HG02642 (cell line): ENCODE results near the gene FAM78B.

Experiments
- ATAC-seq: cut with Tn5 transposase; IDR thresholded peaks from one replicate; pipeline ENCODE4 v1.9.1; 2021; ENCODE audit warnings: mild to moderate bottlenecking; ENCODE audit not compliant: unreplicated experiment, poor library complexity

Gene FAM78B

GRCh38 chr1:166127003-166127402, 39.8 kb downstream of the FAM78B start:
- ATAC-seq = no peak

GRCh38 chr1:166122873-166123466, 43.8 kb downstream of the FAM78B start:
- ATAC-seq = no peak

GRCh38 chr1:166121010-166121409, 45.8 kb downstream of the FAM78B start:
- ATAC-seq = no peak

- ATAC-seq = no peak
Observed at GRCh38 chr1:166120281-166120680, 46.5 kb downstream of the FAM78B start.

- ATAC-seq = no peak
Observed at GRCh38 chr1:166119471-166119965, 47.3 kb downstream of the FAM78B start.

GRCh38 chr1:166117776-166118175, 49.0 kb downstream of the FAM78B start:
- ATAC-seq = no peak

GRCh38 chr1:166116026-166116425, 50.8 kb downstream of the FAM78B start:
- ATAC-seq = no peak

- ATAC-seq = no peak
Observed at GRCh38 chr1:166114419-166114818, 52.4 kb downstream of the FAM78B start.

GRCh38 chr1:166113630-166114029, 53.2 kb downstream of the FAM78B start:
- ATAC-seq = no peak

- no peak for ATAC-seq
Observed at GRCh38 chr1:166113031-166113430, 53.8 kb downstream of the FAM78B start.

GRCh38 chr1:166112425-166112824, 54.4 kb downstream of the FAM78B start:
- ATAC-seq = no peak

- no peak for ATAC-seq
Observed at GRCh38 chr1:166111430-166111829, 55.4 kb downstream of the FAM78B start.

- ATAC-seq = no peak
Observed at GRCh38 chr1:166090244-166090643, 76.6 kb downstream of the FAM78B start.

GRCh38 chr1:166089804-166090203, 77.0 kb downstream of the FAM78B start:
- ATAC-seq = peak; percentile 50

- no peak for ATAC-seq
Observed at GRCh38 chr1:166088572-166088955, 78.2 kb downstream of the FAM78B start.

- ATAC-seq = no peak
Observed at GRCh38 chr1:166087734-166088571, 78.8 kb downstream of the FAM78B start.

GRCh38 chr1:166086113-166086883, 80.5 kb downstream of the FAM78B start:
- ATAC-seq = no peak

GRCh38 chr1:166084613-166085012, 82.2 kb downstream of the FAM78B start:
- no peak for ATAC-seq

- peak; percentile 61 for ATAC-seq
Observed at GRCh38 chr1:166083887-166084286, 82.9 kb downstream of the FAM78B start.

GRCh38 chr1:166082601-166083000, 84.2 kb downstream of the FAM78B start:
- ATAC-seq = no peak
